ENCODE results near the gene CPN1.

- TF ChIP-seq EZH2 (IDR thresholded peaks at IDR 0.05; ENCODE audit: insufficient read depth, poor library complexity, severe bottlenecking) (no peak), EZH2phosphoT487 (IDR thresholded peaks at IDR 0.05; ENCODE audit: insufficient read depth, low read depth) (no peak)
Measured at GRCh38 chr10:100128951-100129350, 47.3 kb upstream of the CPN1 start.
